Pancreas (tissue), 10 donors: ENCODE results near the gene FTH1. TPM values are rescaled to one million over a fixed set of nuclear protein-coding genes. Genes with fewer than 3 reads are reported as not detected.
"Not testable (repeated sequence)": the region's sequence is repeated elsewhere in the genome, so short reads cannot be mapped to it uniquely, and the experiment has no call there.

Experiments used
- ATAC-seq, 4 donors: fragments of 200-7000 bp; cut with Tn5 transposase; one replicate each; pipeline versions ENCODE4 v1.8.0 to v1.9.1; 2020; ENCODE audit warnings: mild to moderate bottlenecking in 4 of 4, moderate library complexity in 4 of 4
- DNase-seq, 6 donors: peaks; one replicate each; pipeline ENCODE4 v3.0.0-alpha.2; 2020
- FAIRE-seq: peaks from 2 replicates; lab custom pipeline; 2012; peaks lifted over from hg19 to GRCh38; lab: Jason Lieb, UNC
- H3K27ac ChIP-seq, 4 donors: fragments of 200-600 bp; sonication (generic); 1 replicate in 3 of 4; 2 replicates in 1 of 4; pipeline versions ENCODE4 v1.5.0 to v1.8.0; 2020
- H3K27me3 ChIP-seq, 4 donors: fragments of 200-600 bp; one replicate each; pipeline ENCODE4 v1.8.0; 2021
- H3K36me3 ChIP-seq, 3 donors: fragments of 200-600 bp; sonication (generic) in 1 of 3; one replicate each; pipeline versions ENCODE4 v1.5.0 to v1.8.0; 2020 to 2021
- H3K4me1 ChIP-seq, 3 donors: fragments of 200-600 bp; one replicate each; pipeline ENCODE4 v1.8.0; 2021
- H3K4me3 ChIP-seq, 4 donors: fragments of 200-600 bp; sonication (generic) in 2 of 4; one replicate each; pipeline versions ENCODE4 v1.5.0 to v1.8.0; 2020 to 2021
- H3K9me3 ChIP-seq, 4 donors: fragments of 200-600 bp; one replicate each; pipeline ENCODE4 v1.8.0; 2021
- CTCF ChIP-seq, 4 donors: fragments of 200-600 bp; sonication (generic) in 3 of 4; IDR thresholded peaks; one replicate each; pipeline versions ENCODE4 v1.5.0 to v1.8.0; 2021; ENCODE audit warnings: antibody characterized with exemption in 4 of 4
- WGBS, 2 donors: extraction: QIAGEN DNeasy Blood & Tissue Kit; methylation state at CpG; one replicate each; pipeline ENCODE4 v1.1.7; 2013; 5-methylcytosine and 5-hydroxymethylcytosine counted together
- intact Hi-C, 3 donors: fragments of 100-400 bp; cut with DNase I; formaldehyde crosslinking; loops; one replicate each; pipeline versions ENCODE4 v1.11.1 to v1.14.2; 2022
- polyA plus RNA-seq, 2 donors: library from polyadenylated mRNA; stranded (reverse); fragments of 200-250 nt; gene quantifications; one replicate each; pipeline ENCODE4 v1.2.3, GENCODE V29; 2013
- total RNA-seq, 6 donors: library from RNA; stranded (reverse); fragmentation: NEBNext Ultra II Directional in 4 of 6; extraction: Animal tissue kit (Norgen Biotek cat#: 25700) in 4 of 6; gene quantifications; one replicate each; pipeline versions ENCODE4 v1.2.1 to v1.2.4, GENCODE V29; 2021 to 2023
- donor health status: healthy with polysubstance abuse.
- donor health status: DM: no; HTN: no; CAD: no; lungs with moderate emphysema.
- donor health status: DM: no; HTN: no; CAD: no.
- donor health status: control.
- donor health status: control.
- donor health status: Bipolar disorder and iron deficiency.
- donor health status: DM: yes; HTN: yes; CAD: no.
- donor health status: DM: no; HTN: no; CAD: no.
- donor health status: DM: no; HTN: no; CAD: no.
- donor health status: DM: yes; HTN: yes; CAD: no.

FTH1 gene
- total and polyA plus RNA-seq, 8 donors: 1,114 to 1,772 (median 1,396) TPM

- FAIRE-seq: no peak
- Histone ChIP-seq H3K4me3 (no peak overlapping the region), H3K4me1 (no peaks in the 10 kb centered on the region), H3K27me3 (no peaks in the 10 kb centered on the region), H3K9me3 (no peaks in the 10 kb centered on the region), H3K27ac (no peak overlapping the region), H3K36me3 (no peaks in the 10 kb centered on the region)
- no peak for ATAC-seq
- no peak for TF ChIP-seq CTCF (IDR thresholded peaks at IDR 0.05)
- WGBS, 2 donors: 80 to 83% methylated on average over 3 of the region's 3 CpGs
- intact Hi-C loops: no loop called here
- DNase-seq: no peak
Measured at GRCh38 chr11:62012451-62012831, 45.0 kb upstream of the FTH1 start.

GRCh38 chr11:62011881-62012280 is 44.4 kb upstream of the FTH1 start:
- TF ChIP-seq CTCF (IDR thresholded peaks at IDR 0.05): no peak

GRCh38 chr11:62010935-62011528 is 43.6 kb upstream of the FTH1 start:
- DNase-seq (no peak), FAIRE-seq (no peak), ATAC-seq (no peak)
- no peaks in the 10 kb centered on the region for H3K27me3 ChIP-seq
- H3K4me1 ChIP-seq: no peaks in the 10 kb centered on the region
- WGBS, 2 donors: 97 to 99% methylated on average over 4 of the region's 4 CpGs
- no peaks in the 10 kb centered on the region for H3K9me3 ChIP-seq
- no peak overlapping the region for H3K27ac ChIP-seq
- no peak for TF ChIP-seq CTCF (IDR thresholded peaks at IDR 0.05)
- no peak overlapping the region for H3K4me3 ChIP-seq
- intact Hi-C loops: no loop called here
- no peaks in the 10 kb centered on the region for H3K36me3 ChIP-seq

More at GRCh38 chr11:62011881-62012280, 44.4 kb upstream of the FTH1 start:
- Histone ChIP-seq H3K4me3 (no peak overlapping the region), H3K27me3 (no peaks in the 10 kb centered on the region), H3K4me1 (no peaks in the 10 kb centered on the region), H3K36me3 (no peaks in the 10 kb centered on the region), H3K9me3 (no peaks in the 10 kb centered on the region), H3K27ac (no peak overlapping the region)
- DNase-seq (no peak), FAIRE-seq (no peak), ATAC-seq (no peak)
- intact Hi-C loops: no loop called here
- 96 to 99% methylated on average over 9 of the region's 9 CpGs for WGBS, 2 donors

- intact Hi-C loops: no loop called here
- Histone ChIP-seq H3K27ac (no peak overlapping the region), H3K4me1 (no peaks in the 10 kb centered on the region), H3K4me3 (no peak overlapping the region), H3K36me3 (no peaks in the 10 kb centered on the region), H3K9me3 (no peaks in the 10 kb centered on the region), H3K27me3 (no peaks in the 10 kb centered on the region)
- no peak for TF ChIP-seq CTCF (IDR thresholded peaks at IDR 0.05)
- FAIRE-seq (no peak), ATAC-seq (no peak), DNase-seq (no peak)
- WGBS, 2 donors: 96 to 100% methylated on average over 1 of the region's 1 CpG
Measured at GRCh38 chr11:62008193-62008592, 40.8 kb upstream of the FTH1 start.

GRCh38 chr11:62004473-62004872 is 37.0 kb upstream of the FTH1 start:
- 74 to 80% methylated on average over 2 of the region's 2 CpGs for WGBS, 2 donors
- TF ChIP-seq CTCF (IDR thresholded peaks at IDR 0.05): no peak
- Histone ChIP-seq H3K4me1 (peaks cover 9 to 25% (median 22%) of the 10 kb centered on the region in 3 donors), H3K27me3 (no peaks in the 10 kb centered on the region), H3K9me3 (no peaks in the 10 kb centered on the region), H3K27ac (no peak overlapping the region), H3K4me3 (no peak overlapping the region), H3K36me3 (peaks cover 0 to 3% (median 0%) of the 10 kb centered on the region in 3 donors)
- FAIRE-seq: no peak
- ATAC-seq: peak in 2 of 4 donors; percentile 29 to 33
- peak in 1 of 6 donors; percentile 43 for DNase-seq
- intact Hi-C loops: no loop called here

GRCh38 chr11:62002283-62002682 is 34.8 kb upstream of the FTH1 start:
- H3K36me3 ChIP-seq, DNase-seq, ATAC-seq, FAIRE-seq, H3K27me3 ChIP-seq, H3K9me3 ChIP-seq, intact Hi-C loops, H3K4me3 ChIP-seq: not testable (repeated sequence)
- Histone ChIP-seq H3K27ac (peak overlapping the region in 3 of 4 donors; percentile 41 to 76 (median 70)), H3K4me1 (peaks cover 9 to 25% (median 22%) of the 10 kb centered on the region in 3 donors)
- 90 to 92% methylated on average over 8 of the region's 8 CpGs for WGBS, 2 donors
